ENCODE measurements around the gene PKN3. TPM values are rescaled to one million over a fixed set of nuclear protein-coding genes. Genes with fewer than 3 reads are reported as not detected.

The PKN3 gene
- total and polyA plus RNA-seq, 9 of the 15 experiments (the other 6 are each of a cell fraction or from before 2014, with no cell fraction given): 0.82 to 49.2 (median 19.7) TPM

GRCh38 chr9:128688501-128689292, 13.6 kb upstream of the PKN3 start, which contains the start of gene SET (continued):
- TF ChIP-seq PATZ1 (CRISPR knock-in tag; IDR thresholded peaks at IDR 0.05; ENCODE audit: borderline replicate concordance): no peak
- TF ChIP-seq KDM2B (CRISPR knock-in tag; IDR thresholded peaks at IDR 0.05): peak; percentile 96
- no peak for TF ChIP-seq ZBTB43 (CRISPR knock-in tag; IDR thresholded peaks at IDR 0.05)
- TF ChIP-seq DACH1 (IDR thresholded peaks at IDR 0.05; ENCODE audit: partially characterized antibody): no peak
- peak; percentile 96; the same call in 1 of the 2 replicates for TF ChIP-seq KAT7 (CRISPR knock-in tag; IDR thresholded peaks at IDR 0.05; ENCODE audit: borderline replicate concordance)
- peak; percentile 84 for TF ChIP-seq REST (IDR thresholded peaks at IDR 0.05; ENCODE audit: borderline replicate concordance)
- TF ChIP-seq REST (CRISPR knock-in tag; IDR thresholded peaks at IDR 0.05; ENCODE audit: low read depth): peak; percentile 83
- TF ChIP-seq POLR2B (IDR thresholded peaks at IDR 0.05; ENCODE audit: low read depth, partially characterized antibody): peak; percentile 51
- peak; percentile 91 for TF ChIP-seq HDAC8 (tag; IDR thresholded peaks at IDR 0.05)
- TF ChIP-seq PKNOX1 (IDR thresholded peaks at IDR 0.05): no peak
- no peak for TF ChIP-seq RBM34 (IDR thresholded peaks at IDR 0.05; ENCODE audit: borderline replicate concordance, insufficient read depth, low read length)
- no peak for TF ChIP-seq BRF2 (IDR thresholded peaks at IDR 0.05; ENCODE audit: borderline replicate concordance, insufficient read depth, insufficient read length)
- TF ChIP-seq GABPB2 (CRISPR knock-in tag; conservative IDR thresholded peaks at IDR 0.05): no peak

Measured in K562 (cell line).